GDM1 (cell line): ENCODE data around the gene HELT.
"Not testable (repeated sequence)": the region's sequence is repeated elsewhere in the genome, so short reads cannot be mapped to it uniquely, and the experiment has no call there.

Experiments
- DNase-seq: peaks from one replicate; lab custom pipeline; 2025; lab: John Stamatoyannopoulos, UW

The HELT gene

DNA sequence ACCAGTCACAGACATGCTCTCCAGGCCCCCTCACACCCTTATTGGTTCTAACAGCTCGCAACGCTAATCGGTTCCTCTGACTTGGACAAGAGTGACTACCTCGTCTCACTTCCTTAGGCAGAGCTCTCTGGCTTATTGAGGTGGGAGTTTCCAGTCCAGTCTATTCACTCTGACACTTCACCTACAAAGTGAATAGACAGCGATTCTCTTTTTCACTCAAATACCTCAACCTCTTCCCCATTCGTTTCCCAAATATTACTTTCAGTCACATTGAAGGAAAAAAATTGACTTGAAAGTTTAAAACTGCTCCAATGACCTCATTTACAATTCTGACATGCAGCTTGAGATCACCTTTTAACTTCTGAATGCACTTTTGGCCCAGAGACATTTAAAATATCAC lies 17.7 kb downstream of the HELT start:
- no peak for DNase-seq

DNA sequence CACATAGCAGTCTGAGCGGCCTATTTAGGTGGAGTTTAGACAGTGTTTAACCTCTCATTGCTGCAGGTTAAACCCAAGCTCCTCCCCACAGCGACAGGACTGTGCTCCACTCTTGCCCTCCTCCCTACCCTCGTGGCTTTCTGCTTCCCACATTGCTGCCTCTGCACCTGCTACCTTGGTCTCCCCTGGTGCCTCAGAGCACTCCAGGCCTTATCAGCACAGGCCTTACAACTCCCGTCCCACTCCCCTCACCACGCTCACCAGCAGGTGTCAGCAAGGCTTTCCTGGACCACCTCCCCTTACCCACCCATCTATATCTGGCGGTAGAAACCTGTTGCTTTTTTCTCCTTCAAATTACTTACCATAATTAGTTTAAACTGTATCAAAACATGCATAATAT lies 18.6 kb downstream of the HELT start:
- DNase-seq: no peak

DNA sequence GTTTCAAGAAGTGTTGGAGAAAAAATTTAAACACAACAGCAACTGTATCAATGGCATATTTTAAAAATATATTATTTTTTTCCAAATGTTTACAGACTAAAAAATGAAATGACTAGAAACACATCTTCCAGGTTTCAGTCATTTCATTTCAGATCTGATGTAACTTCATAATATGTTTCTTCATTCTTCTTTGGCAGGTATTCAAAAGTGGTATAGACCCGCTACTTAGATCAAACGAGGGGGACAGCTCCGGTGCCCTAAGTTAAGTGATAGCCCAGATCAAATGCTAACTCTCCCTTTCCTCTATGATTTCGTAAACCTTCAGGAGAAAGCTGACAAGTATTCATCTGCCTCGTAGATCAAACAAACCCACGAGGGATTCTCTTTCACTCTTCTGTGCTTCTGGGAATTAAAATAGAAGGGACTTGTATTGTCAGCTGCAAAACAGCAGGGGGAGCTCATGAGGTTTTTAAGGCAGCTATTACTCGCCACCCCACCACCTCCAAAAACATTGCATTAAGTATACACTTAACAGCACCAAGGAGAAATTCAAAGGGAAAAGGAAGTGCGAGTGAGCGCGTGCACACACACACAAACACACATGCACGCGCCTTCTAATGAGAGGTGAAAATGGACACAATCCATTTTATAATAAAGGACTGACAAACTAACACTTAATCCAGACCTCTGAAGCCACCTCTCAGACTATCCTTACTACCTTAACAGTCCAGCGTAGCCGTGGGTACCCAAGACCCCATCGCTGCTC lies 21.4 kb downstream of the HELT start:
- peak; percentile 10 for DNase-seq

DNA sequence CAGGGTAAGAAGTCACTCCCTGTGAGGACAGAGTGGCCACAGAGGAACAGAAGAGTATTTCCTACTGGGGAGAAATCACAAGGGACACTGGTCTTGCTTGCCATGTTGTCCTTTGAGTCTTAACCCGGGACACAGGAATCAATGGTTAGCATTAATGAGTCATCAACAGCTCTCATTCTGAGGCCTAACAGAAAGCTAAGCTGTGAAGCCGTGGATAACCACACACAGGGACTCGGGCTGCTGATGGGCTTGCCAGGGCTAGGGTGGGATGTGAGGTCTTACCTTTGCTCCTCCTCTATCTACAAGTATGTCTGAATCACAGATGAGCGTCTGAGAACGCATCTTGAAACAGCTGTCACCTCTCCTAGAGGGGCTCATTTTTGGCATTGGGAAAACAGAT lies 22.2 kb downstream of the HELT start:
- DNase-seq: no peak

DNA sequence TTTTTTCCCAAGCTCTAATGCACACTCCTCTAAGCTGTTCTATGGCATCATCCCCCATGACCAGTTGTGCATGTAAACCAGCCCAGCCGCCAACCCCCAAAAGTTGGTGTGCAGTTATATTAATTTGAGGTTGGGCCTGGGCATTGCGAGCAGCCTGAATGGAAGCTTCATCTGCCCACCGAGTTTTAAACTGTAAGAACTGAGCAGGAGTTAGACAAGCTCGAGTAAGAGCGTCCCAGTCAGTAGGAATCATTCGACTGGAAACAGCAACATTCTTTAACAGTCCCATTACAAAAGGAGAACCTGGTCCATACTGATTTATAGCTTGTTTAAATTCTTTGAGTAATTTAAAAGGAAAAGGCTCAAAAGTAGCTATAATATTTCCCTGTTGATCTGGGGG lies 32.0 kb downstream of the HELT start:
- DNase-seq: not testable (repeated sequence)

DNA sequence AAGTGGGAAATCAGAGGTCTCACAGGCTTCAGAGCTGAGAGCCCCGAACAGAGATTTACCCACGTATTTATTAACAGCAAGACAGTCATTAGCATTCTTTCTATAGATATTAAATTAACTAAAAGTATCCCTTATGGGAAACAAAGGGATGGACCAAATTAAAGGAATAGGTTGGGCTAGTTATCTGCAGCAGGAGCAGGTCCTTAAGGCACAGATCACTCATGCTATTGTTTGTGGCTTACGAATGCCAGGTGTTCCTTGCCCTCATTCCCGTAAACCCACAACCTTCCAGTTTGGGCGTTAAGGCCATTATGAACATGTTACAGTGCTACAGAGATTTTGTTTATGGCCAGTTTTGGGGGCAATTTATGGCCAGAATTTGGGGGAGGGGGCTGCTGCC lies 33.0 kb downstream of the HELT start:
- not testable (repeated sequence) for DNase-seq

DNA sequence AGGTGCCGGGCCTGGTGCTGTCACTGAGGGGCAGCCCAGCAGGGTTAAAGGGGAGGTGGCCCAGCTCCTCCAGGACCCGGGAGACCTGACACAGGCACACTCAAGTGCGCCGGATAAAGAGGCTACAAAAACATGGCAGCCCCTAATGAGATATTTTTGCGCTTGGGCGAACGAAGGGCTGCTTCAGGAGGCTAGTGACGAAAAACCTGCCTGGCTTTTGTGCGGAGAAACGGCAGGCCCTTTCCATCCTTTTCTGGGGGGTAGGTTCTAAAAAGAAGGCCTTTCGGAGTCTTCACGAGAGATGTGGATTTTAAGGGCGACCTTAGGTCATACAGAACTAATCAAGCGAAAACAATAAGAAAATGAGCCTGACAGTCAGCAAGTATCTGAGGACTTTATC lies 35.5 kb downstream of the HELT start:
- no peak for DNase-seq

DNA sequence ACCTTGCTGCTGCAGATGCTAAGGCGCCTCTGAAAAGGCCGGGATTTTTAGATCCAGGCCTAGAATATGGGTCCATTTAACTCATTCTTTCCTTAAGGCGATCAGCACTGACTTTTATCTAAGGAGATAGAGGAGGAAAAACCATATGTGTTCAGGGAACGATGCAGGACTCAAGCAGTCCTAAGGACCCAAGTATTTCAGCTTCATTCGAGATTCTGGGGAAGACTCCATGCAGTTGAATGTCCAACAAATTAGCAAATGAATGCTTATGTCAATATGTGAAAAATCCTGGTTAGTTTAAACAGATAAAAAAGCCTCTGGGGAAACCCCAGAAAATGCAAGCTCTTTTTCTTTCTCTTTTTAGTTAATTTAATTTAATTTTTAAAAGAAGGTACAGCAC lies 36.0 kb downstream of the HELT start:
- no peak for DNase-seq

DNA sequence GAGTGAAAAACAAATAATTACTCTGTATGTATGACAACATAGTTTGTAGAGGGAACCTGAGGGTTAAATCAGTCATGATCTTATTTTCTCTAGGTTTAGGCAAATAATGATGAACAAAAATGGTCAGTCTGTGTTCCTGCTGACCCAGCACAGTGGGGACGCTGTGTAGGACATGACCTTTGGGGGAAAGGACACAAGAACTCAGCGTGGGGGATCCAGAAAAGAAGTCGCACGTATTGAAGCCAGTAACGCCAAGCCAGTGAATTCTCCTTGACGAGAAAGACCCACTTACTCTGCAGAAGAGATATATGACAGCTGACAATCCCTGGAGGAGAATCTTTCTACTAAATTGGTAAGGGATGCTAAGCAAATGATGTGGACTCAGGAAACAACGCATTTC lies 36.6 kb downstream of the HELT start:
- no peak for DNase-seq

DNA sequence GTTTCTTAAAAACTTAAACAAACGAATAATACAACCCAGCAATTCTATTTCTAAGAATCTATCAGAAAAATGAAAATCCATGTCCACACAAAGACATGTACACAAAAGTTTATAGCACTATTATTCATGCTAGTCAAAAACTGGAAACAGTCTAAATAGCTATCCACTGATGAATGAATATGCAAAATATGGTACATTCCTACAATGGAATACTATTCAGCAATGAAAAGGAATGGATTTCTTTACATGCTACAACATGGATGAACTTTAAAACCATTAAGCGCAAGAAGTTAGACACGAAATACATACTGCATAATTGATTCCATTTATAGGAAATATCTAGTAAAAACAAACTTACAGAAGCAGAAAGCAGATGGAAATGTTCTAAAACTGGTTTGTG lies 43.3 kb downstream of the HELT start:
- no peak for DNase-seq

DNA sequence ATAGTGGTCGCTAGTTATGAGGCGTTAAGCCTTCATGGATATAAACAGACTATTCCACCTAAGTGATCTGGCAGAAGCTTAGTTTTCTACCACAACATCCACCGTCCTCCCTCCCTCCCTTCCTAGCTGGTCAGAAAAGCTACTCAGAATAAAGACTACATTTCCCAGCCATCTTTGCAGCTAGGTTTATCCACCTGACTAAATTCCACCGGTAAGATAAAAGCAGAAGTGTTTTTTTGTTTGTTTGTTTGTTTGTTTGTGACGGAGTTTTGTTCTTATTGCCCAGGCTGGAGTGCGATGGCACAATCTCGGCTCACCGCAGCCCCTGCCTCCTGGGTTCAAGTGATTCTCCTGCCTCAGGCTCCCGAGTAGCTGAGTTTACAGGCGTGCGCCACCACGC lies 44.3 kb downstream of the HELT start:
- no peak for DNase-seq

DNA sequence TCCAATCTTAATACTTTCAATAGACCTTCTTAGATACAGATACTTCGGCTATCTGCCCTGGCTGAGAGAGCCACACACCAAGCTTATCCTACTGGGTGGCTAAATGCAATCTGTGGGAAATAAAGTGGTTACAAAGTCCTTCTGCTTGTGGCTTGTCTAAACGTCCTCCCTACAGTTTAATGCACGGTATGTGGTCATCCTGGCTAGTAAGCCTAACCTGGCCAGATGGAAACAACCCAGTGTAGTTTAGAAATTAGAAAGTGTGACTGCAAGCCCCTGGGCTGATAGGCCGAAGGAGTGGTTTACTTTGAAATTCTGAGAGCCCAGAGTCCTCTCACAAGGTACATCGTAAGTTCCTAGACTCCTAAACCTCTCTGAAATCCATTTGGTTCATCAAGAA lies 47.9 kb downstream of the HELT start:
- DNase-seq: no peak

DNA sequence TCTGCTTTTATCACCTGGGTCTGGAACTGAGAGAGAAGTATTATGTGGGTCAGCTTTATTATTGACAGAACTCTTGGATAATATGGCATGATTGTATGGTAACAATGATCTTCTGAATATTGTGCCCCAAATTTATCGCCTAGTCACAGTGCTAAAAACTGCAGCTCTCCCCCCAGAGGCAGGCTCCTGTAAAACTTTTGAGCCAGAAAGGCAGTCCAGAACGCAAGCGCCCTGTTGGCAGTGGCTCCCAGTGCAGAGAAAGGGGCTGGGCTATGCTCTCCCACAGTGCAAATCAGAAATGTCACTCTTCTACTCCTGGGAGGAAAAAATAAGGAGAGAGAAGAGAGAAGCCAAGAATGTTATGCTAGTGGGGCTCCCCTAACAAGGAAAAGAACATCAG lies 50.5 kb downstream of the HELT start:
- DNase-seq: no peak
